ENCODE measurements around the gene PRXL2A.
"Not testable (repeated sequence)": the region's sequence is repeated elsewhere in the genome, so short reads cannot be mapped to it uniquely, and the experiment has no call there.

Gene PRXL2A

GRCh38 chr10:80411681-80412220, 3.4 kb downstream of the PRXL2A start:
- DNase-seq: no peak

- no peak for DNase-seq
Measured at GRCh38 chr10:80412486-80412885, 4.1 kb downstream of the PRXL2A start.

- DNase-seq: no peak
Measured at GRCh38 chr10:80413271-80413996, 5.1 kb downstream of the PRXL2A start.

- DNase-seq: no peak
Measured at GRCh38 chr10:80414142-80414895, 6.0 kb downstream of the PRXL2A start.

GRCh38 chr10:80415734-80416478, 7.6 kb downstream of the PRXL2A start:
- DNase-seq: no peak

- DNase-seq: no peak
Measured at GRCh38 chr10:80416479-80417098, 8.2 kb downstream of the PRXL2A start.

- not testable (repeated sequence) for DNase-seq
Measured at GRCh38 chr10:80417256-80417655, 8.9 kb downstream of the PRXL2A start.

GRCh38 chr10:80421050-80421706, 12.8 kb downstream of the PRXL2A start:
- no peak for DNase-seq

- DNase-seq: no peak
Measured at GRCh38 chr10:80421707-80422536, 13.6 kb downstream of the PRXL2A start.

GRCh38 chr10:80425901-80426300, 17.6 kb downstream of the PRXL2A start:
- DNase-seq: no peak

- no peak for DNase-seq
Measured at GRCh38 chr10:80427541-80427940, 19.2 kb downstream of the PRXL2A start.

- DNase-seq: no peak
Measured at GRCh38 chr10:80429521-80429973, 21.2 kb downstream of the PRXL2A start.

GRCh38 chr10:80433134-80433533, 24.8 kb downstream of the PRXL2A start:
- no peak for DNase-seq

- DNase-seq: no peak
Measured at GRCh38 chr10:80436446-80437098, 28.2 kb downstream of the PRXL2A start.

- DNase-seq: no peak
Measured at GRCh38 chr10:80437227-80437626, 28.9 kb downstream of the PRXL2A start.

GRCh38 chr10:80441831-80442230, 33.5 kb downstream of the PRXL2A start:
- no peak for DNase-seq

GRCh38 chr10:80442879-80443278, 34.5 kb downstream of the PRXL2A start:
- DNase-seq: no peak

GRCh38 chr10:80443531-80443974, 35.2 kb downstream of the PRXL2A start:
- no peak for DNase-seq

- DNase-seq: no peak
Measured at GRCh38 chr10:80444124-80444523, 35.8 kb downstream of the PRXL2A start.

- DNase-seq: peak; percentile 65
Measured at GRCh38 chr10:80444646-80445319, 36.4 kb downstream of the PRXL2A start.
